Right hindlimb (tissue), 1 donor: ENCODE measurements around the gene IGSF6.
"Not testable (repeated sequence)": the region's sequence is repeated elsewhere in the genome, so short reads cannot be mapped to it uniquely, and the experiment has no call there.

Experiments used
- DNase-seq: peaks from one replicate; pipeline ENCODE4 v3.0.0-alpha.2; 2018

IGSF6 gene

GRCh38 chr16:21628121-21628726, 24.2 kb downstream of the IGSF6 start:
- no peak for DNase-seq

DNA sequence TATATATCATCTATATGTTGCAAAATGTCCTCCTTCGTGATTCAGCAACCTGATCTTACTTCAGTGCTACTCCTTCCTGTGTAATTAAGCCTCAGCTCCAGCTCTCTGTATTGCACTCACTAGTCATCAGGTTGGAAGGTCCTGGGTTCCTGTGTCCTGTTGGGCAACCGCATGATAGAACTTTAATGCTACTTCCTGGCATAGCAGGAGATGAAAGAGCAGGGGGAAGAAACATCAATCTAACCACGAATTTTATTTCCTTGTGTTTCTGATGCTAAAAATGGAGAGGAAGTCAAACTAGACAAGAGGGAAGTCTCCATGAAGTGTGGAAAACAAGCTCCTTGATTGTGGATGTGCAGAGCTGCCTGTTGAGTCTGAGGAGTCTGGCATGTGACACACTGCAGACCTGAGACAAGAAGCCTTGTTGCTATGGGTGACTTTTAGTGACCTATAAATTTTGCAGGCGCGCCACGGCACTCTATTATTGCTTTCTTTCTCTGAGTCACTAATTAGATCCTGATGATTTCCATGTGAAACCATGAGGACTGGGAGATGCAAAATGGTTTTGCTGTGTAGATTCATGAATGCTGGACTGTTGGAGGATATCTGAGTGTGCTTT, 25.6 kb downstream of the IGSF6 start:
- DNase-seq = no peak

DNA sequence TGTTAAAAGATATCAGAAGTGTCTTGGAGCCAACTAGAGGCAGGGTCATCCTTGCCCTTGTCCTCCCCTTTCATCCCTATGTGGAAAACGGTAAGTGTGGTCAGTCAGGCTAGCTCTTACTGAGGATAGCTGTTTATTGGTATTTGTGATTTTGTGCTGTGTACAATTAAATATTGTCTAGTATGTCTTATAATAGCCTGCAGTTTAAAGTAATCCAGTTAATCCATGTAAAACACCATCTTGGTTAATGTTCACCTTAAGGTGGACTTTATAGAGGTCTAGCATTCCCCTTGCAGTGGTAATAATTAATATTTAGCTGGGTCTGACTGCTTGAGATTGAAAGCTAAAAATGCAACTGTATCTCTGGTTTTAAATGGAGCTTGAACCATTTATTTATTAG, 27.4 kb downstream of the IGSF6 start:
- DNase-seq = no peak

DNA sequence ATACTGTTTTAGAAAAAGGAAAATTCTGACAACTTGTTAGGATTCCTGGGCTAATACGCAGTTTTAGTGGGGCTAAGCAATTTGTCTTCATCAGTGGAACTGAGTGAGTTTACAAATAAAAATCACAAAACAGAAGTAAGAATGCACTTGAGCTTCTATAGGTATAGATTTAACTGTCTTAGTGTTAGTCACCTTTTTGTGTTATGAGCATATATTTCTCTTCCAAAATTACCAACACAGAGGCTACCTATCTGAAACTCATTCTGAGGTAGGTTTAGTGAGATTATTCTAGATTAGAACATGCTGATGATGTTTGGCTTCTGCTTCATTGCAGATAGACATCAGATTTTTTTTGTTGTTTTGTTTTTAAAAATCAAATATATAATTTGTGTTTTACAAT, 29.9 kb downstream of the IGSF6 start:
- DNase-seq = no peak

DNA sequence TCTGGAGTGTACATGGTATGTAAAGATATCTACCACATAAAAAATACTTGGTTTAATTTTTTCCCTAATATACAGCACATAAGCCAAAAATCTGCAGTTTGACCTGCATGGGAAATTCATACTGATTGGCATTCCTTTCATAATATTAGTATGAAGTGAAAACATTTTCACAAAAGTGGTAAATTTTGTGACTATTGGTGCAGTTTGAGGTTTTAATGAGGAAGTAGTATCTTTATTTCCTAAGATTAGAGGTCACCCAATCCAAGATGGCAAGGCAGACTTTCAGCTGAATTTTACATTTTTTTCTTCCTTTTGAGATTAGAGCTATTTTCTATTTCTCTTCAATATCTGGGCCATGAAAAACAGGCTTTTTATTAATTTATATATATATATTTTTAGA, 31.8 kb downstream of the IGSF6 start:
- no peak for DNase-seq

GRCh38 chr16:21619765-21620425, 32.5 kb downstream of the IGSF6 start:
- no peak for DNase-seq

DNA sequence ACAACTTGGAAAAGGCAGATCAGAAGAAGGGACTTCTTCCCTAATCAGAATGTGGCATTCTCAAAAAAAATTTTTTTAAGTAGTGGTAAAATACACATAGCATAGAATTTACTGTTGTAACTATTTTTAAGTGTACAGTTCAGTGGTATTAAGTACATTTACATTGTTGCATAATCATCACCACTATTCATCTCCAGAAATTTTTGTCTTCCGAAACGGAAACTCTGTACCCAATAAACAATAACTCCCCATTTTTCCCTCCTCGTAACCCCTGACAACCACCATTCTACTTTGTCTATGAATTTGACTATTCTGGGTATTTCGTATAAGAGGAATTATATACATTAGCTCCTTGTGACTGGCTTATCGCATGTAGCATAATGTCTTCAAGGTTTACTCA, 34.1 kb downstream of the IGSF6 start:
- no peak for DNase-seq

DNA sequence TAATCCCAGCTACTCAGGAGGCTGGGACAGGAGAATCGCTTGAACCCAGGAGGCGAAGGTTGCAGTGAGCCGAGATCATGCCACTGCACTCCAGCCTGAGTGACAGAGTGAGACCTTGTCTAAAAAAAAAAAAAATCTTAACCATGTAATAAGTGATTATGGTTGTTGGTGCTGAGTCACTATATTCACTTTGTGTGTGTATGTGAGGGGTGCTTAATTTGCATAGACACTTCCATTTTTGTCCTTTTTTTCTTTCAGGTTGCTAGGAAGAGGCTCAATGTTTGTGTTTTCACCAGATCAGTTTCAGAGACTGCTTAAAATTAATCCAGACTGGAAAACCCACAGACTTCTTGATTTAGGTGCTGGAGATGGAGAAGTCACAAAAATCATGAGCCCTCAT, 34.8 kb downstream of the IGSF6 start:
- no peak for DNase-seq

DNA sequence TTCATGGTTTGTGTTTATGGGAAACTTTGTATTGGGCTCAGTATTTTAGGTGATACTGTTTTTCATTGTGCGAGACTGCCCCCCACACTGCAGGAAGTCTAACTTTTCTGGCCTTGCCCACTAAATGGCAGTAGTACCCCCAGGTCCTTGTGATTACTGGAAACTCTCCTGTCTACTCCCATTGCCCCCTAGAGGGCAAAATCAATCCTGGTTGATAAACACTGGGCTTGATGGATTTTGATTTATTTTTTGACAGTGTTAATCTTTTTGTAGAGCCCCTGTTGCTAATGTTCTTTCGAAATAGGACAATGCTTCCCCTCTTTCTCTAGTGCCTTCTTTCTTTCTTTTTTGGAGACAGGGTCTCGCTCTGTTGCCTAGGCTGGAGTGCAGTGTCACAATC, 37.5 kb downstream of the IGSF6 start:
- DNase-seq = no peak

DNA sequence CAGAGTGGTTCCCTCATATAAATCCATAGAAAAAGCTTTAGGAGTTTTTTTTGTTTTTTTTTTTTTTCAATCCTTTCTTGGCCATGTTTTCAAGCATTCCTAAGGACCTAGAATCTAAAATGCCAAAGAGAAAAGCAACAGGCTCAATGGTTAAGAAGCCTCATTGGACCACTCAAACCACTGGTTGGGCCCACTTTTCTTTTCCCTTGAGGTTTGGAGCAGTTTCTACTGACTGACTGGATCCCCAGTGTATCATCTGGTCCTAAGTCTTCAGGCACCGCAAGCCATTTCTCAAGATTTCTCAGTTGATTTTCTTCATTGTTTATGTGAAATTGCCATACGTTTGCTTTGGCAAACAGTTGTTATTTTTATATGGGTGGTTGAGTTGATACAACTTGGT, 38.6 kb downstream of the IGSF6 start:
- DNase-seq = no peak

GRCh38 chr16:21613361-21613760, 39.0 kb downstream of the IGSF6 start:
- no peak for DNase-seq

DNA sequence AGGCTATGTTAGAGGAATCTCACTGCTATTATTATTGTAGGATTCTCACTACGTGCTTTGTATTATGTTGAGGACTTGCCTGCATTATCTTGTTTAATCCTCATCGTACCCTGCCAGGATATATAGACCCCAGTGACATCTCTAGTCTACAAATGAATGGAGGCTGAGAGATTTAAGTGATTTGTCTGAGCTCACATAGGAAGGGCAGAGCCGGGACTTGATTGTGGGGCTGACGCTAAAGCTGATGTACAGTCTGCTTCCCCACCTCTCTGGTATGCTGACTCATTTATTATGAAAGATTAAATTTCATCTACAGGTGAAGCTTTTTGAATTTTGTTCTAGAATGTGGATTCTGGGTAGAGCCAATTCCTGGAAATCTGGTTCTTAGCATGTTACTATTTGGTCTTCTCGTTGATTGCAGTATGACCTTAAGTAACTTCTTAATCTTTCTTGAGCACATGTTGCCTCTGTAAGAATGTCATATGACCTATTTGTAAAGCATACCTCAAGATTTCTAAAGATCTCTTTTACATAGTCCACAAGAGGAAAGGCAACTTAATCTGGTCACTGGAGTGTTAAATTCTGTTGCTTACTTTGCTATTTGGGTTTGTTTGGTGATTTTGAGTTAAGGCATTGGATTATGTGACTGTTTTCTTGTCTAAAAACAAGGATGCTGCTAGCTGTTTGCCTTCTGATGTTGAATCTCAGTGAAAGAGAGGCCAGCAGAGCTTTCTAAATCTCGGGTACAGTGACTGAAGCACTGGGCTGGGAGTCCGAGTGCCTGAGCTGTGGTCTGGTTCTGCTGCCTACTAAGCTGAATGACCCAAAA, 40.6 kb downstream of the IGSF6 start:
- DNase-seq = no peak

DNA sequence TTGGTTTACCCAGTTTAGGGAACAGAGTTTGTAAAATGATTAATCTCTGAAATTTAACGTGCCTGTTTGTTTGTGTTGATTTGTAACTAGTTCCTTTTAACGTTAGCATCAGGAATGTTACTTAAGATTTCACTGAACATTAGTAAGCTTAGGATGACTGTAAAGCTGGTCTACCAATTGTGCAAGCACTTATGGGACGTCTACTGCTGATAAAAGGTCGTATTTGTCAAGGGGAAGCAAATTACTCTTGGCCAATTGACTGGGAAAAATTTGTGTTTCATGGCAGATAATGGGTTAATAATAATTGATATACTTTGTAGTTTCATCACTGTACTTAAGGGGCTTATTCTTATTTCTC, 41.2 kb downstream of the IGSF6 start:
- DNase-seq = no peak

DNA sequence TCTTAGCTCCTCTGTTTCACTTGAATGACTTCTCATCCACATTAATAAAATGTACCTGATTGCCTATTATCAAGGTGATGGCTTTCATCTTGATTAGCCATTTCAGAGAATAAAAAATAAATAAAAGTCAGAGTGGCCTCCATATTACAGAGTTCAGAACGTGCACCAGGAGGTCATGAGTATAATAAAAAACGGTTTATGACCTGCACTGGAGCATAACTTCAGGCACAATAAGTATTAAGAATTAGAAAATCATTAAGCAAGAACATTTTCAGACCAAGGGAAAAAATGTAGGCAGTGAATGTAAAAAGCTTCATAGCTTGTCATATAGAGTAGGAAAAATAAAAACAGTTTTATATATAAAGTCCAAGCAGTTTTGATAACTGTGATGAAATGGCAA, 41.6 kb downstream of the IGSF6 start:
- DNase-seq = no peak

GRCh38 chr16:21610006-21610544, 42.3 kb downstream of the IGSF6 start:
- no peak for DNase-seq

DNA sequence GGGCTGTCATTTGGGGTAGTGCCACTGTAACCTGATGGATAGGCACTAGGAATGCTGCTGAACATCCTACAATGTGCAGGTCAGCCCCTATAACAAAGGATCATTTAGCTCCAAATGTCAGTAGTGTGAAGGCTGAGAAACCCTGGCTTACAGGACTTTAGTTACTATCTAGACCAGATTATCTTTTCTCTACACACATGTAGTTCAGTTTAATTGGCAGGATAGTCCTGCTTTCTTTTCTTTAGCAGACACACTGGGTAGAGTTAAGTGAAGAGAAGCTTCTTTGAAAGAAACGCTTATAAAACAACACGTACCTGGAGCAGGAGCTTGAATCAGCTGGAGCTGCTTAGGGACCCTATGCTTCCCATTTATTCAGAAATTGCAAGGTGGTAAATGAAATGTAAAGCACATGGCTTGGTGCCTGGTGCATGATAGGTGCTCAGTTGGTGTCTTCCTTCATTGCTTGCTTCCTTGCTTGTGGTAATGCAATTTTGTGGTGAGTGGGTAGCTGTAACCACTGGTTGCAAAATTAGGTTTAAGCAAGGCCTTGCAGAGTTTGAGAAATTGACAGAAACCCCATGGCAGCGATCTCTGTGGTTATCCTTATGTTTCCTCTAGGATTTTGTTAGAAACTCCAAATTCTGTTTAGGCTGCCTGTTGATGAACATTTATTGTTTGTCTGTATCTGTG, 43.6 kb downstream of the IGSF6 start:
- DNase-seq = peak; percentile 19

GRCh38 chr16:21605848-21606247, 46.6 kb downstream of the IGSF6 start:
- DNase-seq = not testable (repeated sequence)

GRCh38 chr16:21603928-21604327, 48.5 kb downstream of the IGSF6 start:
- no peak for DNase-seq

DNA sequence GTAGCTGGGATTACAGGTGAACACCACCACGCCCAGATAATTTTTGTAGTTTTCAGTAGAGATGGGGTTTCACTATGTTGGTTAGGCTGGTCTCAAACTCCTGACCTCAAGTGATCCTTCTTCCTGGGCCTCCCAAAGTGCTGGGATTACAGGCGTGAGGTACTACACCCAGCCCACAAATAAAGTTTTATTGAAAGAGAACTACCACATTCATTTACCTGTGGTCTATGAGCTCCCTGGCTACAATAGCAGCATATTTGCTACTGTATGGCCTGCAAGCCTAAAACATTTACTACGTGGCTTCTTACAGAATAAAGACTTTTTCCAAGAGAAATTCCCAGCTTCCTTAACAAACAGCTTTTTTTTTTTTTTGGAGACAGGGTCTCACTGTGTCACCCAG, 49.6 kb downstream of the IGSF6 start:
- no peak for DNase-seq

- DNase-seq = no peak
These were observed 52.2 kb downstream of the IGSF6 start for GRCh38 chr16:21600031-21600773.

GRCh38 chr16:21599122-21600030, 53.0 kb downstream of the IGSF6 start, which contains the start of gene METTL9:
Gene METTL9 (plus strand): TSS chr16:21599577. CDS start chr16:21599734, 157 bp downstream.
- DNase-seq = peak; percentile 98
